HG03520 (cell line): ENCODE data around the gene GAB2.
"Not testable (repeated sequence)": the region's sequence is repeated elsewhere in the genome, so short reads cannot be mapped to it uniquely, and the experiment has no call there.

Experiments used
- ATAC-seq: cut with Tn5 transposase; IDR thresholded peaks from one replicate; pipeline ENCODE4 v1.9.1; 2021; ENCODE audit warnings: mild to moderate bottlenecking, moderate library complexity; ENCODE audit not compliant: unreplicated experiment

GAB2 gene

DNA sequence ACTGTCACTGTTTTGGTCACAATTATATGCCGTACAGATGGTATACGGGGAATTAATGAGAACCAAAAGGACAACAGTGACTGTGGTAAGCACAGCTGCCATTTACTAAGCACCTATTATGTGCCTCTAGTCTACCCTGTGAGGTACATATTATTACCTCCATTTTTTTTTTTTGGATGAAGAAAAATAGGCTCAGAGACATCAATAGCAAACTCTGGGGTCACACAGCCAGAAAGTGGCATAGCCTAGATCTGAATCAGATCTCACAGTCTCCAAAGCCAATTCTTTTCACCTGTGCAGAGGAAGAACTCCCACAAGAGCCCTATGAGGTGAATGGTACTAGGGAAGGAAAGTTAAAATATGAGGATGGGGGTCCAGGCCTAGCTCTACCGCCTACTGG lies 160.0 kb downstream of the GAB2 start:
- no peak for ATAC-seq

GRCh38 chr11:78256962-78257361 lies 160.7 kb downstream of the GAB2 start:
- ATAC-seq: no peak

DNA sequence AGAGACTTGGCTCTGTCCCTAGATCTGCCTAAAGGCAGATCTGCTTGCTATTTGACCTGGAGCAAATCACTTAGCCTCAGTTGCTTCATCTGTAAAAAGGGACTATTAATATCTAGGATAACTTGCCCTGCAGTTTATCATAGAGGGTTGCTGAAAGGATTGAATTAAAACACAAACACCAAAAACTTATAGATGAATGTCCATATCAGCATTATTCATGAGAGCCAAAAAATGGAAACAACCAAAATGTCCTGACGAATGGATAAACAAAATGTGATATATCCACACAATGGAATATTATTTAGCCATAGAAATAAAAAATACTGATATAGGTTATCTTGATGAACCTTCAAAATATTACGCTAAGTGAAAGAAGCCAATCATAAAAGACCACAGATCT lies 161.7 kb downstream of the GAB2 start:
- ATAC-seq: no peak

DNA sequence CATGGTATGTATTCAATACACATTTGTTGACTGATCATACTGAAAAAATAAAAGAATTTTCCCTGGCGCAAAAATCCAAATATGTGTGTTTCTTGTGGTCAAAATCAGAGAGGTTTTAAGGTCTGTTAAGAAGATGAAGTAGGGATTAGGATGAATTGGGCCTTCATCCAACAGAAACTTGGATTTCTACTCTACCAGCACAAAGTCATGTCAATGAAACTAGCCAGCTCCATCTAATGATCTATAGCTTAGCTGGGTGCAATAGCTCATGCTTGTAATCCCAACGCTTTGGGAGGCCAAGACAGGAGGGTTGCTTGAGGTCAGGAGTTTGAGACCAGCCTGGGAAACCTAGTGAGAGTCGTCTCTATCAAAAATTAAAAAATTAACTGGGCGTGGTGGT lies 163.4 kb downstream of the GAB2 start:
- ATAC-seq: no peak

DNA sequence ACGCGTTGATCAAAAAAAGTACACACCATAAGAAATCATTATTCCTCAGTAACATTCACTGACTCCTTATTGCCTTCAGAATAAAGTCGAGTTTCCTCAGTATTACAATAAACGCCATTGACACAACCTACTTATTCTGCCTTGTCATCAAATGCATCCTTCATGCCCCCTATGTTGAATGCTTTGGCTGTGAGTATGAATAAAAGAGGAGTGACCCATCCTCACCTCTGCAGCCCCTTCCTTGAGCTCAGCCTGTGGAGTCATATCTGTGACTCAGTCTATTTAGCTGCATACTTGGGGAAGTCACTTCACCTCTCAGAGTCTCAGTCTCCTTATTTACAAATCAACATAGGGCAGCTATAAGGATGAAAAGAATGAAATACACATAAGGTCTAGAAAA lies 163.8 kb downstream of the GAB2 start:
- ATAC-seq: no peak

DNA sequence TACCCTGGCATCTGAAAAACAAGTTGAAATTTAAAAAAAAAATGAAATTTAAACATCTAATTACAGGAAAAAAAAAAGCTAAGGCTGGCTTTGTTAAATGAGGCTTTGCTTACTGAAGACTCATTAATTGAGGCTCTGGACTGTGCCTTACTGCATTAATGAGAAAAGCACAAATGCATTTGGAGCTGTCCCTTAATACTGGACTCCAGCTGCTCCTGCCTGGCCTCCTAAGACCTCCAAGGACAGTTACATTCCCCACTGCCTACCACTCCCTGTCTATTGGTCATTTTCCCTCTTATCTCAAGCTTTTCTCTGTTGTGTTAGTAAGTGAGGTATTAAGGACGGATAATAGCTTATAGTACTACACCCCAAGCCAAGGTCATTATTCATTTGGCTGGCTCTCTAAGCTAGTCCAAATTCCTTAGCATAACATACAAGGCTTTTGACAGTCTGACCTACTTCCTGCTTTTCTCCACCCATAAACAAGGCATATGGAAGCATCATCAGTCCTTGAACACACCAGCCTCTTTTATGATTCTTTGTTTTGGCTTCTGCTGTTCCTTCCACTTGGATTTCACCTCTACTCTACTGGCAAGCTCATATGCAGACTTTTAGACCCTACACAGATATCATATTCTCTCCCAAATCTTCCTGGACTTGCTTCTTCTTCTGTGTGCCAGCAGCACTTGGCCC lies 166.4 kb downstream of the GAB2 start:
- no peak for ATAC-seq

- no peak for ATAC-seq
Measured at GRCh38 chr11:78250099-78250498, 167.5 kb downstream of the GAB2 start.

- ATAC-seq: no peak
Measured at GRCh38 chr11:78248903-78249302, 168.7 kb downstream of the GAB2 start.

- no peak for ATAC-seq
Measured at GRCh38 chr11:78248191-78248590, 169.4 kb downstream of the GAB2 start.

DNA sequence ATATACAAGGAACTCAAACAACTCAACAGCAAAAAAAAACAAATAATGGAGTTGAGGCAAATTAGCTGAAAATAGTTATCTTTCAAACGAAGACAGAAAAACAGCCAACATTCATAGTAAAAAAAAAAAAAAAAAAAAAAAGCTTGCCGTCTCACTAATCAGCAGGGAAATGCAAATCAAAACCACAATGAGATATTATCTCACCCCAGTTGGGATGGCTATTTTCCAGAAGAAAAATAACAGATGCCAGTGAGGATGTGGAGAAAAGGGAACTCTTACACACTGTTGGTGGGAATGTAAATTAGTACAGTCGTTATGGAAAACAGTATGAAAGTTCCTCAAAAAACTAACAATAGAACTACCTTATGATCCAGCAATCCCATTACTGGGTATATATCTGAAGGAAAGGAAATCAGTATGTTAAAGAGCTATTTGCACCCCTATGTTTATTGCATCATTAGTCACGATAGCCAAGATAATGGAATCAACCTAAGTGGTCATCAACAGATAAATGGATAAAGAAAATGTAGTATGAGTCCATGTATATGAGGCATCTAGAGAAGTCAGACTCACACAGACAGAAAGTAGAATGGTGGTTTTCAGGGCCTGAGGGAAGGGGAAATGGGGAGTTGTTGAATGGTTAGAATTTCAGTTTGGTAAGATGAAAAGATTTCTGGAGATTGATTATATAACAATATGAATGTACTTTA lies 172.9 kb downstream of the GAB2 start:
- ATAC-seq: no peak

- ATAC-seq: no peak
Measured at GRCh38 chr11:78244080-78244479, 173.5 kb downstream of the GAB2 start.

DNA sequence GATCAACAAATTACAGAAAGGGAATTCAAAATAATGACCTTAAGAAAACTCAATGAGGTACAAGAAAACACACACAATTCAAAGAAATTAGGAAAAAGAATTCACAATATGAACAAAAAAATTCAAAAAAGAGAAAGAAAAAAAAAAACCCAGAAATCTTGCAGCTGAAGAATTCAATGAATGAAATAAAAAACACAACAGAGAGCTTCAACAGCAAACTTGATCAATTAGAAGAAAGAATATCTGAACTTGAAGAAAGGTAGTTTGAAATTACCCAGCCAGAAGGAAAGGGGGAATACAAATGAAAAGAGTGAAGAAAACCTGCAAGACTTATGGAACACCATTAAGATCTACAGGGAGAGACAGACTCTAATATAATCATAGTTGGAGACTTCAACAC lies 176.1 kb downstream of the GAB2 start:
- no peak for ATAC-seq

- ATAC-seq: no peak
Measured at GRCh38 chr11:78239781-78240180, 177.8 kb downstream of the GAB2 start.

DNA sequence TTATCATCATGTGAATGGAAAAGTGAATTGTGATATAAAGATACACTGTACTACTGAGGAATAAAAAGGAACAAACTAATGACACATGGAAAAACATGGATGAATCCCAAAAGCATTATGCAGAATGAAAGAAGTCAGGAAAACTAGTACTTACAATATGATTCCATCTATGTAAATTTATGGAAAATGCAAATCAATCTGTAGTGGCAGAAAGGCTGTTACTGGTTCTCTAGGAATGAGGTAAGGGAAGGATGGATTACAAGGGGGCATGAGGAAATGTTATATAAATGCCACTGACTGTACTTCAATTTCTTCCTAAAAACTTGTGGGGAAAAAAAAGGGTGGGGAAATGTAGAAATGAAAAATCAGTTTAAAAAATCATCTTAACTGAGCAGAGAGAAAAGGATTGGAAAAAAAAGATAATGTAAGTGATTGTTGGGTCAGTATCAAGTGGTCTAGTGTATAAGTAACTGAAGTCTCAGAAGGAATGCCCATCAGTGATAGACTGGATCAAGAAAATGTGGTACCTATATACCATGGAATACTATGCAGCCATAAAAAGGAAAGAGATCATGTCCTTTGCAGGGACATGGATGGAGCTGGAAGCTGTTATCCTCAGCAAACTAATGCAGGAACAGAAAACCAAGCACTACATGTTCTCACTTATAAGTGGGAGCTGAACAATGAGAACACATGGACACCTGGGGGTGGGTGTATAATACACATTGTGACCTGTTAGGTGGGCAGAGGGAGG lies 180.2 kb downstream of the GAB2 start:
- ATAC-seq: no peak

- no peak for ATAC-seq
Measured at GRCh38 chr11:78234006-78234405, 183.6 kb downstream of the GAB2 start.

GRCh38 chr11:78233046-78233445 lies 184.6 kb downstream of the GAB2 start:
- not testable (repeated sequence) for ATAC-seq

GRCh38 chr11:78231962-78232501 lies 185.6 kb downstream of the GAB2 start:
- ATAC-seq: no peak

- ATAC-seq: no peak
Measured at GRCh38 chr11:78230161-78230877, 187.3 kb downstream of the GAB2 start.

DNA sequence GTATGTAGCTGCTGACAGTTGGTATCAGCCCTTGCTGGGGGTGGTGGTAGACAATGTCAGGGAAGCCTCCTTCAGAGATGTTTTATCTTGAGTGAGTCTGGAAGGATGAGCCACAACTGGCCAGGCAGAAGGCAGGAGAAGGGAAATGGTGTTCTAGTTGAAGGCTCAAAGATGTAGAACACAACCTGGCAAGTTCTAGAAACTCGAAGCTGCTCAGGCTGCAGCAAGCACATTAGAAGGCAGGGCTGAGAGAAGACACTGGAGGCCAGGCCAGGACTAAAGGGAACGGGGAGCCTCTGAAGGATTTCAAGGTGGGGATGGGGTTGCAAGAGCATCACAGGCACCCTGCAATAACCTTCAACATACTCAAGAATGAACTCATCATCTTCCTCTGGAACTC lies 188.5 kb downstream of the GAB2 start:
- ATAC-seq: no peak

DNA sequence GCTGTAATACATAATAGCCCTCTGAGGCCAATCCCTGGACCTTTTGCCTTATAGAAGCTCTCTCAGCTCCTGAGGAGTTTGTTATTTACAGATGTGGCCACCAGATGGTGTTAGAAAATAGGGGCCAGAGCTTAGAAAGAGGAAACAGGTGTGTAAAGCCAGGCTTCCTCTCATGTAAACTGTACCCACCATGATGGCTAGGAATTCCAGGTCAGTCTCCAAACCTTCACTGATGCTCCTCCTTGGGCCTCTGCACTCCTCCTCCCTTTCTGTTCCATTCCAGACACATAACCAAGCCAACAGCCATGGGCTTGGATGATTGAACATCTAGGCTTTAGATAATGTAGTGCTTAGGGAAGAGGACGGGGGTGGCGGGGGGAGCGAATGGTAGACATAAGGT lies 189.2 kb downstream of the GAB2 start:
- peak; percentile 49 for ATAC-seq

GRCh38 chr11:78227921-78228320 lies 189.7 kb downstream of the GAB2 start:
- ATAC-seq: peak; percentile 41
